B cell (primary cell): Measurements from ENCODE around the gene PRDM13. TPM values are rescaled to one million over a fixed set of nuclear protein-coding genes. Genes with fewer than 3 reads are reported as not detected.

Source experiments
- ATAC-seq: fragments of 200-7000 bp; cut with Tn5 transposase; one replicate; pipeline ENCODE4 v1.10.0; 2021; ENCODE audit warnings: low read depth, mild to moderate bottlenecking, moderate number of reproducible peaks, moderate library complexity
- CTCF ChIA-PET: fragments of 350-600 bp; sonication (Branson Sonifier 250); formaldehyde crosslinking; loops from one replicate; lab custom pipeline; 2021; ENCODE audit warnings: antibody characterized with exemption, inconsistent platforms; lab: Charles Lee
- POLR2A ChIA-PET: fragments of 350-600 bp; sonication (Branson Sonifier 250); formaldehyde crosslinking; loops from one replicate; lab custom pipeline; 2021; ENCODE audit warnings: antibody characterized with exemption; lab: Charles Lee
- DNase-seq: peaks from one replicate; pipeline ENCODE4 v3.0.0; 2013
- H2AFZ ChIP-seq: 2 replicates; pipeline ENCODE4 v1.6.1; 2012; ENCODE audit warnings: mild to moderate bottlenecking, low read depth, low read length; ENCODE audit not compliant: insufficient read depth, poor library complexity, severe bottlenecking
- H3K27ac ChIP-seq, 2 donors: 1 replicate in 1 of 2; 2 replicates in 1 of 2; pipeline ENCODE4 v1.5.1; 2012 to 2013; ENCODE audit warnings: low read length in 2 of 2, mild to moderate bottlenecking in 2 of 2, moderate library complexity in 1 of 2
- H3K27me3 ChIP-seq, 4 experiments: fragments of 200-600 bp in 1 of 4; sonication (generic) in 1 of 4; replicated peaks in 1 of 4; 1 replicate in 2 of 4; 2 replicates in 2 of 4; pipeline versions ENCODE4 v1.6.1 to v1.7.0; 2013 to 2016; ENCODE audit warnings: low read length in 3 of 4, mild to moderate bottlenecking in 2 of 4, mixed read lengths in 1 of 4, moderate library complexity in 1 of 4; ENCODE audit not compliant: insufficient read depth in 4 of 4, control insufficient read depth in 3 of 4; ENCODE audit errors: control extremely low read depth in 1 of 4
- H3K36me3 ChIP-seq, 2 experiments: replicated peaks in 1 of 2; 1 replicate in 1 of 2; 2 replicates in 1 of 2; pipeline versions ENCODE4 v1.6.1 to v1.7.1; 2013; ENCODE audit warnings: low read length in 1 of 2; ENCODE audit not compliant: insufficient read depth in 2 of 2, control insufficient read depth in 1 of 2; ENCODE audit errors: control extremely low read depth in 1 of 2, extremely low read depth in 1 of 2
- H3K4me1 ChIP-seq, 2 donors: fragments of 200-600 bp in 1 of 2; sonication (generic) in 1 of 2; 1 replicate in 1 of 2; 2 replicates in 1 of 2; pipeline versions ENCODE4 v1.5.1 to v1.6.1; 2013 to 2017; ENCODE audit warnings: low read length in 2 of 2; ENCODE audit not compliant: control insufficient read depth in 2 of 2, insufficient read depth in 2 of 2
- H3K4me2 ChIP-seq: replicated peaks from 2 replicates; pipeline ENCODE3; 2012; ENCODE audit warnings: mild to moderate bottlenecking, low read depth, low read length; ENCODE audit not compliant: poor library complexity, severe bottlenecking
- H3K4me3 ChIP-seq, 5 experiments: fragments of 200-600 bp in 1 of 5; sonication (generic) in 1 of 5; 1 replicate in 3 of 5; 2 replicates in 2 of 5; pipeline versions ENCODE4 v1.5.1 to v1.7.0; 2011 to 2016; ENCODE audit warnings: low read length in 4 of 5, mild to moderate bottlenecking in 4 of 5, low read depth in 2 of 5, control low read depth in 1 of 5, moderate library complexity in 1 of 5; ENCODE audit not compliant: insufficient read depth in 1 of 5; ENCODE audit errors: control extremely low read depth in 1 of 5, extremely low read depth in 1 of 5
- H3K79me2 ChIP-seq: fragments of 200-600 bp; sonication (generic); one replicate; pipeline ENCODE4 v1.6.0; 2016; ENCODE audit warnings: low read length; ENCODE audit not compliant: control insufficient read depth, insufficient read depth
- H3K9ac ChIP-seq: fragments of 200-600 bp; sonication (generic); 2 replicates; pipeline ENCODE4 v1.6.1; 2017; ENCODE audit warnings: mild to moderate bottlenecking, low read length, moderate library complexity
- H3K9me3 ChIP-seq, 3 donors: one replicate each; pipeline versions ENCODE4 v1.6.1 to v1.7.1; 2013; ENCODE audit warnings: low read length in 2 of 3; ENCODE audit not compliant: control insufficient read depth in 2 of 3, insufficient read depth in 1 of 3; ENCODE audit errors: control extremely low read depth in 1 of 3
- H4K20me1 ChIP-seq: 2 replicates; pipeline ENCODE4 v1.6.0; 2012; ENCODE audit warnings: mild to moderate bottlenecking, low read length; ENCODE audit not compliant: insufficient read depth, control insufficient read depth, poor library complexity, severe bottlenecking
- H3K27ac Mint-ChIP-seq: one replicate; pipeline ENCODE4 v1.8.0; 2021; ENCODE audit warnings: mixed read lengths
- H3K27me3 Mint-ChIP-seq: one replicate; pipeline ENCODE4 v1.8.0; 2021; ENCODE audit warnings: mixed read lengths
- H3K4me1 Mint-ChIP-seq: one replicate; pipeline ENCODE4 v1.8.0; 2021; ENCODE audit warnings: mixed read lengths
- H3K4me3 Mint-ChIP-seq: one replicate; pipeline ENCODE4 v1.8.0; 2021; ENCODE audit warnings: mixed read lengths
- H3K9me3 Mint-ChIP-seq: one replicate; pipeline ENCODE4 v1.8.0; 2022; ENCODE audit warnings: mixed read lengths; ENCODE audit not compliant: insufficient read depth
- CTCF ChIP-seq: fragments of 200-600 bp; IDR thresholded peaks from one replicate; pipeline ENCODE4 v1.8.0; 2022; ENCODE audit warnings: antibody characterized with exemption, mild to moderate bottlenecking
- EZH2 ChIP-seq: IDR thresholded peaks from 2 replicates; pipeline ENCODE4 v1.6.1; 2012; ENCODE audit warnings: borderline replicate concordance, low read depth, mild to moderate bottlenecking, moderate library complexity, low read length; ENCODE audit not compliant: insufficient read depth, poor library complexity, severe bottlenecking
- WGBS: methylation state at CpG from one replicate; pipeline ENCODE4 v1.1.5; 2013; ENCODE audit warnings: missing lambda C conversion rate; ENCODE audit not compliant: insufficient coverage; 5-methylcytosine and 5-hydroxymethylcytosine counted together
- intact Hi-C: fragments of 100-400 bp; cut with micrococcal nuclease; formaldehyde crosslinking; loops from one replicate; pipeline ENCODE4 v1.10.0; 2022
- polyA plus RNA-seq: library from polyadenylated mRNA; depleted of rRNA; stranded (reverse); fragments of >200 nt; gene quantifications from 2 replicates; pipeline ENCODE4 v1.2.3, GENCODE V29; 2012
- total RNA-seq, 2 donors: library from RNA; stranded (reverse); fragments of 120-200 nt in 1 of 2; gene quantifications; 1 replicate in 1 of 2; 2 replicates in 1 of 2; pipeline versions ENCODE4 v1.2.3 to v1.2.4, GENCODE V29; 2013 to 2022

PRDM13 gene
- total and polyA plus RNA-seq, 2 donors (not counting 1 experiment from before 2014, with no cell fraction given) = not detected

GRCh38 chr6:99613705-99614429, 7.2 kb downstream of the PRDM13 start:
- CTCF ChIA-PET = interaction anchor here (0.7 to 1.2 kb wide), 4 partner anchors 12 to 46 kb away, joined by 3 read pairs; partner anchors contain the start of gene CCNC

More at GRCh38 chr6:99613705-99614429, 7.2 kb downstream of the PRDM13 start:
- Histone ChIP-seq H3K9ac (peak overlapping the region; percentile 65), H3K27me3 (peaks cover 0 to 80% (median 71%) of the 10 kb centered on the region in 4 experiments), H3K4me2 (peak overlapping the region; percentile 97), H3K36me3 (no peaks in the 10 kb centered on the region), H3K79me2 (no peaks in the 10 kb centered on the region), H3K4me3 (peak overlapping the region in 4 of 5 experiments; percentile 34 to 68 (median 52)), H3K4me1 (peaks cover 21 to 32% of the 10 kb centered on the region in 2 donors), H3K27ac (no peak overlapping the region), H3K9me3 (peaks cover 0 to 29% (median 5%) of the 10 kb centered on the region in 3 donors), H2AFZ (peak overlapping the region; percentile 81), H4K20me1 (no peaks in the 10 kb centered on the region)
- intact Hi-C loops = loop anchor here (1.0 to 5.0 kb wide), 6 partner anchors 12 to 843 kb away; no protein-coding TSS in a partner anchor
- POLR2A ChIA-PET = no interaction called here
- Mint-ChIP-seq H3K27ac (no peak overlapping the region), H3K4me1 (peaks cover 9% of the 10 kb centered on the region), H3K4me3 (peak overlapping the region; percentile 86), H3K9me3 (no peaks in the 10 kb centered on the region), H3K27me3 (peaks cover 72% of the 10 kb centered on the region)
- peak; percentile 21 for TF ChIP-seq CTCF
- peak; percentile 79 for TF ChIP-seq EZH2
- WGBS = 2% methylated on average over 82 of the region's 82 CpGs
- ATAC-seq (peak; percentile 67), DNase-seq (peak; percentile 67)
